Measurements from ENCODE around the gene SPP1. TPM values are rescaled to one million over a fixed set of nuclear protein-coding genes. Genes with fewer than 3 reads are reported as not detected.
"Not testable (repeated sequence)": the region's sequence is repeated elsewhere in the genome, so short reads cannot be mapped to it uniquely, and the experiment has no call there.

SPP1 gene
- total RNA-seq, 1 experiment from 2014 or later: not detected

GRCh38 chr4:87977521-87978278, 2.2 kb downstream of the SPP1 start:
- Histone ChIP-seq H3K4me3 (no peak overlapping the region), H3K36me3 (no peaks in the 10 kb centered on the region), H3K9me3 (no peaks in the 10 kb centered on the region), H3K27me3 (peaks cover 17% of the 10 kb centered on the region)
- DNase-seq: no peak

DNA sequence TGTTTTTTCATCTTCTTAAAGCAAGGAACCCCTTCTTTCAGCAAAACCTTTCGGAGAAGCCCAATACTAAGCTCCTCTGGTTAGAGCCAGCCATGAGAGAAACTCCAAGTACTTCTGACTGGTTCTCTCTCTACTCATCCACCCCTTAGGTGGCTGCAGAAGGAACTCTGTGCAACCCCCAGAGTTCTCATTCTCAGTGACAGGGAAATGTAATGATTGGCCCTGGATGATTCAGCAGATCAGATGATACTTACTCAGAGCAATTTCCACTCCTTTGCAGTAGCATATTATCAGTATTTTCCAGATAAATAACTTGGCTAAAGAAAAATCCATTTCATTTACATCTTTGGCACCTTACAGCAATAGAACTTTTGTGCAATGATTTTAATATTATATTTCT, 3.2 kb downstream of the SPP1 start:
- DNase-seq: no peak
- Histone ChIP-seq H3K4me3 (no peak overlapping the region), H3K36me3 (no peaks in the 10 kb centered on the region), H3K27me3 (peaks cover 9% of the 10 kb centered on the region), H3K9me3 (no peaks in the 10 kb centered on the region)

- Histone ChIP-seq H3K4me3 (no peak overlapping the region), H3K36me3 (no peaks in the 10 kb centered on the region), H3K27me3 (peaks cover 6% of the 10 kb centered on the region), H3K9me3 (no peaks in the 10 kb centered on the region)
- DNase-seq: no peak
Observed at GRCh38 chr4:87979810-87980209, 4.3 kb downstream of the SPP1 start.

DNA sequence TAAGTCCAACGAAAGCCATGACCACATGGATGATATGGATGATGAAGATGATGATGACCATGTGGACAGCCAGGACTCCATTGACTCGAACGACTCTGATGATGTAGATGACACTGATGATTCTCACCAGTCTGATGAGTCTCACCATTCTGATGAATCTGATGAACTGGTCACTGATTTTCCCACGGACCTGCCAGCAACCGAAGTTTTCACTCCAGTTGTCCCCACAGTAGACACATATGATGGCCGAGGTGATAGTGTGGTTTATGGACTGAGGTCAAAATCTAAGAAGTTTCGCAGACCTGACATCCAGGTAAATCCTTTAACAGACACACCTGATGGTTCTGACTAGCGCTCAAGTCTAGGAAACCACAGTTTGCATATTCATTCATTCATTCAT, 6.0 kb downstream of the SPP1 start:
- Histone ChIP-seq H3K27me3 (no peaks in the 10 kb centered on the region; the same call in 1 of the 2 replicates), H3K4me3 (no peak overlapping the region), H3K36me3 (no peaks in the 10 kb centered on the region), H3K9me3 (no peaks in the 10 kb centered on the region)
- DNase-seq: no peak

- Histone ChIP-seq H3K4me3 (no peak overlapping the region), H3K36me3 (no peaks in the 10 kb centered on the region), H3K9me3 (no peaks in the 10 kb centered on the region), H3K27me3 (no peaks in the 10 kb centered on the region; the same call in 1 of the 2 replicates)
- no peak for DNase-seq
Observed at GRCh38 chr4:87982036-87982435, 6.5 kb downstream of the SPP1 start.

DNA sequence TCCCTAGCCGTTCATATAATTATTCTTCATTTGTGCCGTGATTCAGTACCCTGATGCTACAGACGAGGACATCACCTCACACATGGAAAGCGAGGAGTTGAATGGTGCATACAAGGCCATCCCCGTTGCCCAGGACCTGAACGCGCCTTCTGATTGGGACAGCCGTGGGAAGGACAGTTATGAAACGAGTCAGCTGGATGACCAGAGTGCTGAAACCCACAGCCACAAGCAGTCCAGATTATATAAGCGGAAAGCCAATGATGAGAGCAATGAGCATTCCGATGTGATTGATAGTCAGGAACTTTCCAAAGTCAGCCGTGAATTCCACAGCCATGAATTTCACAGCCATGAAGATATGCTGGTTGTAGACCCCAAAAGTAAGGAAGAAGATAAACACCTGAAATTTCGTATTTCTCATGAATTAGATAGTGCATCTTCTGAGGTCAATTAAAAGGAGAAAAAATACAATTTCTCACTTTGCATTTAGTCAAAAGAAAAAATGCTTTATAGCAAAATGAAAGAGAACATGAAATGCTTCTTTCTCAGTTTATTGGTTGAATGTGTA, 7.0 kb downstream of the SPP1 start:
- H3K36me3 ChIP-seq: no peaks in the 10 kb centered on the region
- H3K9me3 ChIP-seq: no peaks in the 10 kb centered on the region
- no peak for DNase-seq
- no peaks in the 10 kb centered on the region; the same call in 1 of the 2 replicates for H3K27me3 ChIP-seq
- no peak overlapping the region for H3K4me3 ChIP-seq

GRCh38 chr4:87983996-87984395, 8.5 kb downstream of the SPP1 start:
- no peaks in the 10 kb centered on the region for H3K27me3 ChIP-seq
- H3K9me3 ChIP-seq: no peaks in the 10 kb centered on the region
- H3K4me3 ChIP-seq: no peak overlapping the region
- H3K36me3 ChIP-seq: no peaks in the 10 kb centered on the region
- no peak for DNase-seq

DNA sequence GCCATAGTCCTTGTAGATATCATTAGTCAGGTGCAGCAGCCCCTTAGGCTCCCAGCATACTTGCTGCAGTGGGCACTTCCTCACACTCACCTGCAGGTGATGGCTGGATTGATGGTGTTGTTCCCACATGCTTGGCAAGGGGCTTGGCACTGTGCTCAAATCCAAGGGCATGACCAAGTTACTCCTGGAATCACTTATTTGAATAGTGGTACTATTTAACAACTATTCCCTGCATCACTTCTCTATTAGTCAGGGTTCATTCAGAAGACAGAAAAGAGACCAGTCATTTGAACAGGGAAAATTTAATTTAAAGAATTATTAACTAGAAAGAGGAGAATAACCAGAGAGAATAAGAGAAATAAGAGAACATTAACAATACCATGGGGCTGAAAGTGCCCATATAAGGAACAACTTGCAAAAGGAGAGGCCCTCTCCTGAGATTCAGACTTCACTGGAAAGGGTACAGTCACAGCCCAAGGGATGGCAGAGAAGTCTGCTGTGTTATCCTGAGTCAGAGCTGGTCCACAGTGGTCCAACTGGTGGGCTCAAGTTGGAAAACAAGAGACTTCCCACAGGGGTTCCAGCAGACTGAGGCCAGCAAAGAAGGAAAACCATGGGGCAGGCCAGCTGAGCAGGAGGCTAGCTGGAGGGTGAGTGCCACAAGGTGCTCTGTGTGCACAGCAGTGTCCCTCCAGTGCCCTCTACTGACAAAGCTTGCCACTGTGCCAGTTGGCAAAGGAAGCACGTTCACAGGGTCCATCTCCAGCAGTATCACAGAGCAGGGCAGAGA, 9.8 kb downstream of the SPP1 start:
- H3K36me3 ChIP-seq: no peaks in the 10 kb centered on the region
- no peaks in the 10 kb centered on the region for H3K27me3 ChIP-seq
- H3K9me3 ChIP-seq: no peaks in the 10 kb centered on the region
- peak; percentile 37 for DNase-seq
- H3K4me3 ChIP-seq: no peak overlapping the region

DNA sequence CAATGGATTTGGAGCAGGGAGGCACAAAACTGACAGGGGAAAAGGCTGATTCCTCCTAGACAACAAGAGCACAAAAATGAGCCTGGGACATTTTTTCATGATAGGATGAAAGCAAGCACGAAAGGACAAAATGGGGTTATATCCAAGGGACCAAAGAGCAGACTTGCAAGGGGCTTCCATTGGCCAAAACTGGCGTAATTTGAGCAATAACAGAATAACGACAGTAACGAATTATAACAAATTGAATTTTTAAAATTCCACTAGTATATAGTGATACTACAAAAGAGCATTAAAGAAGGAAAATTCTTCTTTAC, 10.3 kb downstream of the SPP1 start:
- H3K9me3 ChIP-seq: no peaks in the 10 kb centered on the region
- H3K36me3 ChIP-seq: no peaks in the 10 kb centered on the region
- H3K4me3 ChIP-seq: no peak overlapping the region
- no peak for DNase-seq
- no peaks in the 10 kb centered on the region for H3K27me3 ChIP-seq

GRCh38 chr4:87986508-87986907, 11.0 kb downstream of the SPP1 start:
- H3K27me3 ChIP-seq: no peaks in the 10 kb centered on the region
- H3K9me3 ChIP-seq: no peaks in the 10 kb centered on the region
- H3K36me3 ChIP-seq: no peaks in the 10 kb centered on the region
- DNase-seq: no peak
- H3K4me3 ChIP-seq: no peak overlapping the region

DNA sequence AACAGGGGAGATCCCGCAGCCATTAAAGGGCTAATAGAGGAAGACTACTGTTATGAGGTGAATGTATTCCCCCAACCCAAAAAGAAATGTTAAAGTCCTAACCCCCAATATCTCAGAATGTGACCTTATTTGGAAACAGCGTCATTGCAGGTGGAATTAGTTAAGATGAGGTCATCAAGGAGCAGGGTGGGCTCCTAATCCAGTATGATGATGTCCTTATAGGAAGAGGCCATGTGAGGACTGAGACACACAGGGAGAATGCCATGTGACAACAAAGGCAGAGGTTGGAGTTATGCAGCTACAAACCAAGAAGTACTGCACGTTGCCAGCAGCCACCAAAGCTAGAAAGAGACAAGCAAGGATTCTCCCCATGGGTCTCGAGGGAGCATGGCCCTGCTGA, 14.3 kb downstream of the SPP1 start:
- Histone ChIP-seq H3K27me3 (no peaks in the 10 kb centered on the region), H3K36me3 (no peaks in the 10 kb centered on the region), H3K9me3 (no peaks in the 10 kb centered on the region), H3K4me3 (no peak overlapping the region)
- DNase-seq: no peak

- H3K4me3 ChIP-seq: no peak overlapping the region
- H3K27me3 ChIP-seq: no peaks in the 10 kb centered on the region
- no peak for DNase-seq
- H3K9me3 ChIP-seq: no peaks in the 10 kb centered on the region
- H3K36me3 ChIP-seq: no peaks in the 10 kb centered on the region
Observed at GRCh38 chr4:87995435-87995834, 19.9 kb downstream of the SPP1 start.

DNA sequence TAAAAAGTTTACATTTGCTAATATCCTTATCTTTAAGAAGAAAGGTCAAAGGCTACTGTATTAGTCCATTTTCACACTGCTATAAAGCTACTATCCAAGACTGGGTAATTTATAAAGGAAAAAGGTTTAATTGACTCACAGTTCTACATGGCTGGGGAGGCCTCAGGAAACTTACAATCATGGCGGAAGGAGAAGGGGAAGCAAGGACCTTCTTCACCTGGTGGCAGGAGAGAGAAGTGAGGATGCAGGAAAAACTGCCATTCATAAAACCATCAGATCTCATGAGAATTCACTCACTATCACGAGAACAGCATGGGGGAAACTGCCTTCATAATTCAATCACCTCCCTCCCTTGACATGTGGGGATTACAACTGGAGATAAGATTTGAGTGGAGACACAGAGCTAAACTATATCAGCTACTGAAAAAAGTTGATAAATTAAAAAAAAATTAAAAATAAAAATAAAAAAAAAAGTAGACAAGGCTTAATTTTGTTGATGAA, 23.7 kb downstream of the SPP1 start:
- not testable (repeated sequence) for H3K36me3 ChIP-seq, DNase-seq, H3K4me3 ChIP-seq, H3K9me3 ChIP-seq, H3K27me3 ChIP-seq

- Histone ChIP-seq H3K27me3 (no peaks in the 10 kb centered on the region), H3K4me3 (no peak overlapping the region), H3K9me3 (no peaks in the 10 kb centered on the region), H3K36me3 (no peaks in the 10 kb centered on the region)
- no peak for DNase-seq
Observed at GRCh38 chr4:88001871-88002270, 26.4 kb downstream of the SPP1 start.

- DNase-seq: no peak
- Histone ChIP-seq H3K9me3 (no peaks in the 10 kb centered on the region), H3K36me3 (no peaks in the 10 kb centered on the region), H3K4me3 (no peak overlapping the region), H3K27me3 (no peaks in the 10 kb centered on the region)
Observed at GRCh38 chr4:88002786-88003185, 27.3 kb downstream of the SPP1 start.

GRCh38 chr4:88003261-88003660, 27.7 kb downstream of the SPP1 start:
- Histone ChIP-seq H3K4me3 (no peak overlapping the region), H3K9me3 (no peaks in the 10 kb centered on the region), H3K27me3 (no peaks in the 10 kb centered on the region), H3K36me3 (no peaks in the 10 kb centered on the region)
- DNase-seq: no peak

- no peak overlapping the region for H3K4me3 ChIP-seq
- H3K9me3 ChIP-seq: no peaks in the 10 kb centered on the region
- DNase-seq: no peak
- H3K36me3 ChIP-seq: no peaks in the 10 kb centered on the region
- H3K27me3 ChIP-seq: no peaks in the 10 kb centered on the region
Observed at GRCh38 chr4:88005076-88005475, 29.6 kb downstream of the SPP1 start.

GRCh38 chr4:88005946-88006345, 30.4 kb downstream of the SPP1 start:
- no peaks in the 10 kb centered on the region for H3K27me3 ChIP-seq
- no peaks in the 10 kb centered on the region for H3K9me3 ChIP-seq
- no peak for DNase-seq
- H3K4me3 ChIP-seq: no peak overlapping the region
- H3K36me3 ChIP-seq: no peaks in the 10 kb centered on the region
